ENCODE results near the gene PNPLA7. TPM values are rescaled to one million over a fixed set of nuclear protein-coding genes. Genes with fewer than 3 reads are reported as not detected.

Gene PNPLA7
- total RNA-seq, 1 experiment from 2014 or later = 1.8 TPM

DNA sequence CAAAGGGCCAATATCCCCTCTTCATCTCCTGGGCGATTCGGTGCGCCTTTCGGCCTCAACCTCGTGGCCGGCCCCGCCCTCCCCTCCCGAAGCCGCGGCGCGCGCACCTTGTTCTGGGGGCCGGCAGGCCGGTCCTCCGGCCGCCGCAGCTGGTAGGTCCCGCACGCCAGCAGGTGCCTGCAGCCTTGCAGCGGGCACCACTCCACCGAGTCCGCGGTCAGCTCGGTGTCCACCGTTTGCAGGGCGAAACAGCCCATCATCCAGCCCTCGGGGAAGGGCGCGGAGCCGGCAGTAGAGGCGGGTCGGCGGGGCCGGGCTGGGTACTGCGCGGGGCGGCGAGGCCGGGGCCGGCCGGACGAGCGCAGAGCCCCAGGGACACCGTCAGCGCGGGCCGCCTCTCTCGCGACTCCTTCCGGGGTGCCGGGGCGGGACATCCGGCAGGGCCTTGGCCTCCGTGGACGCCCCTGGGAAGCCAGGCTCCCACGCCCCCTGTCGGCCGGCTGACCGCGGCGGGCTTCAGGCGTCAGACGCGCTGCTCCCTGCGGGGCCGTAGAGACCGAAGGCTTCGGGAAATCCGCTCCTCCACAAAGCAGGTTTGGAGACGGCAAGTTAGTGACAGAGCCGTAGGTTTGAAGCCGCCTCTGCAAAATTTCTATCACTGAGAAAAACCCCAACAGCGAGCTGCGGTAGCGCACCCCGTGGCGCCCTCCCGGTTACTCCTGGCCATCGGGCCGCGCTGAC lies 28.5 kb upstream of the PNPLA7 start, which contains the start of gene DPH7:
Gene DPH7 (minus strand): TSS at position 408 of the 741 bp plus-strand sequence. CDS start 148 bp downstream, at position 260.
- H3K4me2 ChIP-seq (ENCODE audit: low read length) = peak within 1 kb of the TSS; percentile 93
- DNase-seq (ENCODE audit: low read depth, low spot score) (peak; percentile 75), ATAC-seq (peak; percentile 94)
- RAD21 ChIA-PET (ENCODE audit: low non-redundant PET in 1 of 2, low total read pairs in 2 of 2, uncharacterized antibody in 2 of 2, unreplicated experiment in 2 of 2) = no interaction called here
- H3K79me2 ChIP-seq (ENCODE audit: insufficient read depth, low read length) = peaks cover 68% of the 10 kb centered on the region
- H3K27me3 ChIP-seq (ENCODE audit: insufficient read depth, low read length) = no peaks in the 10 kb centered on the region
- BruUV-seq (replicated peaks) = no TSS peak
- H3K27ac ChIP-seq (ENCODE audit: low read depth, low read length) = peak within 1 kb of the TSS; percentile 89
- H3K9me2 ChIP-seq (ENCODE audit: insufficient read depth) = no peaks in the 10 kb centered on the region
- TF ChIP-seq ZFX (IDR thresholded peaks at IDR 0.05) (peak; percentile 95; the same call in 1 of the 2 replicates), MAX (IDR thresholded peaks at IDR 0.05) (peak; percentile 64; the same call in 1 of the 2 replicates), EZH2phosphoT487 (IDR thresholded peaks at IDR 0.05; ENCODE audit: borderline replicate concordance) (no peak), RAD21 (IDR thresholded peaks at IDR 0.05; ENCODE audit: low read depth) (0 out of 2 replicates have a peak, but pooled peaks have one; percentile 18), CTCF (IDR thresholded peaks at IDR 0.05 in 2 of 3, conservative IDR thresholded peaks at IDR 0.05 in 1 of 3; ENCODE audit: borderline replicate concordance in 1 of 3, insufficient read depth in 1 of 3, low read depth in 2 of 3, low read length in 2 of 3) (peak; percentile 52 to 95 (median 81)), ELF1 (IDR thresholded peaks at IDR 0.05; ENCODE audit: borderline replicate concordance, low read depth) (no peak), POLR2A (IDR thresholded peaks at IDR 0.05; ENCODE audit: borderline replicate concordance, extremely low read depth, insufficient read depth, insufficient read length) (peak; percentile 62), EZH2 (IDR thresholded peaks at IDR 0.05) (no peak), YY1 (IDR thresholded peaks at IDR 0.05; ENCODE audit: extremely low read depth, insufficient replicate concordance, low read depth, low read length) (peak; percentile 75), SRF (IDR thresholded peaks at IDR 0.05; ENCODE audit: low read depth) (no peak; the same call in 1 of the 2 replicates), EGR1 (IDR thresholded peaks at IDR 0.05; ENCODE audit: low read depth) (0 out of 2 replicates have a peak, but pooled peaks have one; percentile 17), TCF7L2 (IDR thresholded peaks at IDR 0.05; ENCODE audit: borderline replicate concordance, extremely low read depth, insufficient read depth, insufficient read length) (no peak), JUND (IDR thresholded peaks at IDR 0.05) (no peak), FOSL1 (IDR thresholded peaks at IDR 0.05; ENCODE audit: low read depth) (no peak), CEBPB (IDR thresholded peaks at IDR 0.05; ENCODE audit: low read depth) (no peak), SIN3A (IDR thresholded peaks at IDR 0.05; ENCODE audit: low read depth) (peak; percentile 56; the same call in 1 of the 2 replicates), CBX3 (IDR thresholded peaks at IDR 0.05; ENCODE audit: low read depth) (no peak; the same call in 1 of the 2 replicates), POLR2AphosphoS5 (IDR thresholded peaks at IDR 0.05; ENCODE audit: low read depth, low read length) (peak; percentile 79)
- TF ChIP-seq, protein P1, sequence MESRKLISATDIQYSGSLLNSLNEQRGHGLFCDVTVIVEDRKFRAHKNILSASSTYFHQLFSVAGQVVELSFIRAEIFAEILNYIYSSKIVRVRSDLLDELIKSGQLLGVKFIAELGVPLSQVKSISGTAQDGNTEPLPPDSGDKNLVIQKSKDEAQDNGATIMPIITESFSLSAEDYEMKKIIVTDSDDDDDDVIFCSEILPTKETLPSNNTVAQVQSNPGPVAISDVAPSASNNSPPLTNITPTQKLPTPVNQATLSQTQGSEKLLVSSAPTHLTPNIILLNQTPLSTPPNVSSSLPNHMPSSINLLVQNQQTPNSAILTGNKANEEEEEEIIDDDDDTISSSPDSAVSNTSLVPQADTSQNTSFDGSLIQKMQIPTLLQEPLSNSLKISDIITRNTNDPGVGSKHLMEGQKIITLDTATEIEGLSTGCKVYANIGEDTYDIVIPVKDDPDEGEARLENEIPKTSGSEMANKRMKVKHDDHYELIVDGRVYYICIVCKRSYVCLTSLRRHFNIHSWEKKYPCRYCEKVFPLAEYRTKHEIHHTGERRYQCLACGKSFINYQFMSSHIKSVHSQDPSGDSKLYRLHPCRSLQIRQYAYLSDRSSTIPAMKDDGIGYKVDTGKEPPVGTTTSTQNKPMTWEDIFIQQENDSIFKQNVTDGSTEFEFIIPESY (IDR thresholded peaks at IDR 0.05; ENCODE audit: extremely low read depth, insufficient replicate concordance, low read length) = peak; percentile 39
- no peaks in the 10 kb centered on the region for H3K9me3 ChIP-seq (ENCODE audit: control insufficient read depth in 1 of 2, insufficient read depth in 1 of 2, low read depth in 1 of 2, low read length in 2 of 2)
- no peaks in the 10 kb centered on the region for H4K20me1 ChIP-seq (ENCODE audit: insufficient read depth)
- H2AFZ ChIP-seq (ENCODE audit: low read depth, low read length, poor library complexity, severe bottlenecking) = no peak within 1 kb of the TSS
- intact Hi-C loops (cut with micrococcal nuclease) = loop anchor here (5.0 kb wide), 1 partner anchor 34 kb away; no protein-coding TSS in a partner anchor
- CTCF ChIA-PET = interaction anchor here (0.8 to 2.7 kb wide), 3 partner anchors 12 to 24 kb away, joined by 3 to 11 read pairs (median 3); partner anchors contain the start of gene ZMYND19
- peaks cover 11 to 50% of the 10 kb centered on the region in 2 experiments; a peak in 3 of 4 replicates for H3K36me3 ChIP-seq (ENCODE audit: control insufficient read depth in 1 of 2, insufficient read depth in 2 of 2, low read length in 2 of 2)
- POLR2A ChIA-PET = no interaction called here
- peak within 1 kb of the TSS; percentile 61 to 91 for H3K4me3 ChIP-seq (replicated peaks in 1 of 2; ENCODE audit: low read depth in 1 of 2, low read length in 2 of 2)
- peaks cover 6 to 15% of the 10 kb centered on the region in 2 experiments; a peak in 3 of 4 replicates for H3K4me1 ChIP-seq (ENCODE audit: control insufficient read depth in 1 of 2, insufficient read depth in 2 of 2, low read length in 2 of 2)
- H3K9ac ChIP-seq (ENCODE audit: low read length) = peak within 1 kb of the TSS; percentile 89
